H9 (cell line): ENCODE measurements around the gene NAE1. TPM values are rescaled to one million over a fixed set of nuclear protein-coding genes. Genes with fewer than 3 reads are reported as not detected.

Experiments used
- DNase-seq: peaks from one replicate; pipeline ENCODE4 v3.0.0-alpha.2; 2017
- H2AFZ ChIP-seq: one replicate; pipeline ENCODE4 v1.6.1; 2013; ENCODE audit warnings: mild to moderate bottlenecking, low read length, control low read depth, moderate library complexity
- H2AK5ac ChIP-seq: 2 replicates; pipeline ENCODE4 v1.6.1; 2013; ENCODE audit warnings: low read length, control low read depth, mixed read lengths; ENCODE audit not compliant: insufficient read length
- H2BK120ac ChIP-seq: one replicate; pipeline ENCODE4 v1.6.1; 2013; ENCODE audit warnings: low read depth, mild to moderate bottlenecking, low read length, control low read depth, inconsistent platforms; ENCODE audit not compliant: poor library complexity, severe bottlenecking
- H2BK12ac ChIP-seq: 2 replicates; pipeline ENCODE4 v1.6.1; 2013; ENCODE audit warnings: low read length, control low read depth, mixed read lengths, low read depth; ENCODE audit not compliant: insufficient read length
- H2BK15ac ChIP-seq: 2 replicates; pipeline ENCODE4 v1.6.1; 2013; ENCODE audit warnings: low read depth, low read length, control low read depth
- H2BK20ac ChIP-seq: one replicate; pipeline ENCODE4 v1.6.1; 2013; ENCODE audit warnings: low read depth, mild to moderate bottlenecking, low read length, control low read depth, inconsistent platforms; ENCODE audit not compliant: poor library complexity, severe bottlenecking
- H2BK5ac ChIP-seq: 2 replicates; pipeline ENCODE4 v1.6.1; 2013; ENCODE audit warnings: low read length, control low read depth, mixed read lengths; ENCODE audit not compliant: insufficient read length
- H3K14ac ChIP-seq: 2 replicates; pipeline ENCODE4 v1.6.1; 2013; ENCODE audit warnings: low read length, control low read depth; ENCODE audit not compliant: insufficient read depth
- H3K18ac ChIP-seq: 2 replicates; pipeline ENCODE4 v1.6.1; 2013; ENCODE audit warnings: low read depth, mild to moderate bottlenecking, mixed read lengths, low read length, control low read depth; ENCODE audit not compliant: insufficient read length
- H3K23ac ChIP-seq: 2 replicates; pipeline ENCODE4 v1.6.1; 2013; ENCODE audit warnings: low read length, control low read depth, mixed read lengths, low read depth; ENCODE audit not compliant: insufficient read length
- H3K23me2 ChIP-seq: 2 replicates; pipeline ENCODE4 v1.6.1; 2013; ENCODE audit warnings: low read depth, mild to moderate bottlenecking, mixed read lengths, low read length, control low read depth; ENCODE audit not compliant: insufficient read length, poor library complexity, severe bottlenecking
- H3K27ac ChIP-seq: 2 replicates; pipeline ENCODE4 v1.5.1; 2013; ENCODE audit warnings: low read length, control low read depth, mixed read lengths, low read depth; ENCODE audit not compliant: insufficient read length
- H3K27me3 ChIP-seq: 2 replicates; pipeline ENCODE4 v1.6.1; 2013; ENCODE audit warnings: low read length, control low read depth, inconsistent platforms; ENCODE audit not compliant: insufficient read depth
- H3K4ac ChIP-seq: 2 replicates; pipeline ENCODE4 v1.6.1; 2013; ENCODE audit warnings: low read depth, mild to moderate bottlenecking, control low read depth, inconsistent platforms, low read length, moderate library complexity
- H3K4me1 ChIP-seq: 2 replicates; pipeline ENCODE4 v1.6.1; 2013; ENCODE audit warnings: low read length, control low read depth, inconsistent platforms; ENCODE audit not compliant: insufficient read depth
- H3K4me2 ChIP-seq: 2 replicates; pipeline ENCODE4 v1.6.1; 2013; ENCODE audit warnings: low read length, control low read depth, mixed read lengths; ENCODE audit not compliant: insufficient read length, insufficient read depth
- H3K56ac ChIP-seq: 2 replicates; pipeline ENCODE4 v1.6.1; 2013; ENCODE audit warnings: low read depth, mild to moderate bottlenecking, mixed read lengths, low read length, control low read depth; ENCODE audit not compliant: insufficient read length
- H3K79me1 ChIP-seq: 2 replicates; pipeline ENCODE4 v1.6.1; 2013; ENCODE audit warnings: low read depth, mild to moderate bottlenecking, moderate library complexity, low read length, control low read depth, inconsistent platforms; ENCODE audit not compliant: insufficient read depth, poor library complexity, severe bottlenecking
- H3K79me2 ChIP-seq: 2 replicates; pipeline ENCODE4 v1.6.1; 2013; ENCODE audit warnings: low read length, control low read depth, inconsistent platforms; ENCODE audit not compliant: insufficient read depth
- H3K9ac ChIP-seq: 2 replicates; pipeline ENCODE4 v1.6.1; 2013; ENCODE audit warnings: low read length, control low read depth, mixed read lengths; ENCODE audit not compliant: insufficient read length; ENCODE audit errors: extremely low read depth
- H3K9me3 ChIP-seq: one replicate; pipeline ENCODE4 v1.6.1; 2013; ENCODE audit warnings: low read depth, low read length, inconsistent platforms; ENCODE audit not compliant: control insufficient read depth
- H3T11ph ChIP-seq: one replicate; pipeline ENCODE4 v1.6.1; 2013; ENCODE audit warnings: mild to moderate bottlenecking, low read length, control low read depth, inconsistent platforms
- H4K20me1 ChIP-seq: one replicate; pipeline ENCODE4 v1.6.1; 2013; ENCODE audit not compliant: control insufficient read depth, insufficient read length, insufficient read depth
- H4K5ac ChIP-seq: 2 replicates; pipeline ENCODE4 v1.6.1; 2013; ENCODE audit warnings: low read depth, mild to moderate bottlenecking, mixed read lengths, low read length, control low read depth; ENCODE audit not compliant: insufficient read length
- H4K8ac ChIP-seq: replicated peaks from 2 replicates; pipeline ENCODE4 v1.6.1; 2013; ENCODE audit warnings: low read length, control low read depth, mixed read lengths, low read depth; ENCODE audit not compliant: insufficient read length
- H4K91ac ChIP-seq: 2 replicates; pipeline ENCODE4 v1.6.1; 2013; ENCODE audit warnings: low read depth, mild to moderate bottlenecking, moderate library complexity, mixed read lengths, low read length, control low read depth; ENCODE audit not compliant: insufficient read length
- H3K27ac Mint-ChIP-seq, 3 experiments: 2 replicates in 2 of 3; 3 replicates in 1 of 3; pipeline ENCODE4 v1.8.0; 2020 to 2021; ENCODE audit warnings: mixed read lengths in 3 of 3, mild to moderate bottlenecking in 1 of 3, moderate library complexity in 1 of 3
- H3K27me3 Mint-ChIP-seq: 2 replicates; pipeline ENCODE4 v1.8.0; 2021; ENCODE audit warnings: low read depth, mild to moderate bottlenecking, moderate library complexity, mixed read lengths
- H3K36me3 Mint-ChIP-seq, 3 experiments: 2 replicates in 2 of 3; 3 replicates in 1 of 3; pipeline ENCODE4 v1.8.0; 2020 to 2021; ENCODE audit warnings: low read depth in 3 of 3, mixed read lengths in 3 of 3; ENCODE audit not compliant: insufficient read depth in 1 of 3
- H3K4me1 Mint-ChIP-seq, 2 experiments: 2 replicates each; pipeline ENCODE4 v1.8.0; 2020; ENCODE audit warnings: mixed read lengths in 2 of 2
- H3K4me3 Mint-ChIP-seq, 2 experiments: 2 replicates in 1 of 2; 3 replicates in 1 of 2; pipeline ENCODE4 v1.8.0; 2020 to 2021; ENCODE audit warnings: mild to moderate bottlenecking in 2 of 2, mixed read lengths in 2 of 2, moderate library complexity in 1 of 2
- H3K9me3 Mint-ChIP-seq, 2 experiments: 2 replicates in 1 of 2; 3 replicates in 1 of 2; pipeline ENCODE4 v1.8.0; 2020; ENCODE audit warnings: mild to moderate bottlenecking in 2 of 2, mixed read lengths in 2 of 2, moderate library complexity in 1 of 2
- CTCF ChIP-seq: fragments of 200-600 bp; sonication (generic); conservative IDR thresholded peaks from 3 replicates; pipeline ENCODE4 v1.8.0; 2021; ENCODE audit warnings: antibody characterized with exemption, mild to moderate bottlenecking
- WGBS: extraction: QIAGEN DNeasy Blood & Tissue Kit; methylation state at CpG from one replicate; pipeline ENCODE4 v1.1.7; 2013; ENCODE audit warnings: missing lambda C conversion rate, low lambda C conversion rate, mixed read lengths; ENCODE audit not compliant: insufficient read length; ENCODE audit errors: extremely low coverage; 5-methylcytosine and 5-hydroxymethylcytosine counted together
- total RNA-seq: library from RNA; stranded (reverse); gene quantifications from 2 replicates; pipeline ENCODE4 v1.2.1, GENCODE V29; 2021

NAE1 gene
- total RNA-seq, 1 experiment from 2014 or later, result 144 TPM

GRCh38 chr16:66859397-66860068 lies 28.8 kb upstream of the NAE1 start:
- Histone ChIP-seq H4K5ac (no peak overlapping the region), H3K14ac (no peak overlapping the region), H3K79me1 (no peaks in the 10 kb centered on the region), H3K56ac (no peak overlapping the region), H3K9me3 (no peaks in the 10 kb centered on the region), H3K18ac (no peak overlapping the region), H2BK12ac (no peak overlapping the region), H3K23me2 (peaks cover 2% of the 10 kb centered on the region), H3K9ac (no peak overlapping the region), H3K27ac (no peak overlapping the region), H4K91ac (no peak overlapping the region), H3K4ac (no peak overlapping the region), H4K20me1 (no peaks in the 10 kb centered on the region), H4K8ac (no peak overlapping the region), H3K79me2 (no peaks in the 10 kb centered on the region), H2AFZ (no peak overlapping the region), H3K23ac (no peak overlapping the region), H3K4me1 (no peaks in the 10 kb centered on the region), H3T11ph (no peak overlapping the region), H2AK5ac (no peak overlapping the region), H2BK15ac (no peak overlapping the region), H2BK120ac (no peak overlapping the region), H2BK5ac (no peak overlapping the region), H2BK20ac (no peak overlapping the region), H3K4me2 (no peak overlapping the region), H3K27me3 (no peaks in the 10 kb centered on the region)
- peak overlapping the region in 1 of 3 experiments; percentile 74; a peak in 1 of 7 replicates for H3K27ac Mint-ChIP-seq
- H3K9me3 Mint-ChIP-seq, result no peaks in the 10 kb centered on the region
- H3K27me3 Mint-ChIP-seq, result peaks cover 2% of the 10 kb centered on the region
- no peak for TF ChIP-seq CTCF
- no peaks in the 10 kb centered on the region for H3K4me1 Mint-ChIP-seq
- H3K4me3 Mint-ChIP-seq, result no peak overlapping the region
- no peaks in the 10 kb centered on the region for H3K36me3 Mint-ChIP-seq
- no peak for DNase-seq
- WGBS, result no CpG with 5 or more reads among the region's 3 CpGs
